ENCODE data around the gene CDKL5. TPM values are rescaled to one million over a fixed set of nuclear protein-coding genes. Genes with fewer than 3 reads are reported as not detected.

CDKL5 gene
- total and polyA plus RNA-seq, 7 experiments from 2014 or later, result 1.2 to 7.0 (median 4.3) TPM

GRCh38 chrX:18406531-18407266, 18.7 kb upstream of the CDKL5 start:
- no peak overlapping the region for H3K27ac ChIP-seq (ENCODE audit: low read depth, low read length)
- no peaks in the 10 kb centered on the region for H3K9me3 ChIP-seq (ENCODE audit: control insufficient read depth in 2 of 3, low read length in 3 of 3)
- Mint-ChIP-seq H3K4me3 (no peak overlapping the region), H3K9me3 (no peaks in the 10 kb centered on the region), H3K27ac (no peak overlapping the region), H3K4me1 (no peaks in the 10 kb centered on the region), H3K27me3 (no peaks in the 10 kb centered on the region), H3K36me3 (no peaks in the 10 kb centered on the region)
- intact Hi-C loops (cut with micrococcal nuclease), result no loop called here
- H3K4me1 ChIP-seq (ENCODE audit: control insufficient read depth in 2 of 2, insufficient read depth in 2 of 2, low read length in 2 of 2), result no peaks in the 10 kb centered on the region
- CTCF ChIA-PET, result no interaction called here
- POLR2A ChIA-PET, result no interaction called here
- no peak overlapping the region for H3K4me3 ChIP-seq (ENCODE audit: low read length)
- DNase-seq, result no peak
- H3K36me3 ChIP-seq (ENCODE audit: control insufficient read depth in 2 of 3, insufficient read depth in 3 of 3, low read length in 3 of 3), result no peaks in the 10 kb centered on the region
- H3K27me3 ChIP-seq (ENCODE audit: control insufficient read depth in 2 of 2, insufficient read depth in 2 of 2, low read length in 2 of 2), result no peaks in the 10 kb centered on the region
- no peak for ATAC-seq

GRCh38 chrX:18410038-18410437, 15.4 kb upstream of the CDKL5 start:
- Mint-ChIP-seq H3K27ac (no peak overlapping the region), H3K27me3 (no peaks in the 10 kb centered on the region), H3K4me3 (no peak overlapping the region), H3K36me3 (no peaks in the 10 kb centered on the region), H3K4me1 (no peaks in the 10 kb centered on the region), H3K9me3 (no peaks in the 10 kb centered on the region)
- CTCF ChIA-PET, result interaction anchor here (0.7 to 1.1 kb wide), 2 partner anchors 11 to 939 kb away, joined by 3 to 4 read pairs; no protein-coding TSS in a partner anchor
- DNase-seq (peak in 1 of 9 donors; percentile 7), ATAC-seq (no peak)
- intact Hi-C loops (cut with micrococcal nuclease), result no loop called here
- Histone ChIP-seq H3K27me3 (ENCODE audit: control insufficient read depth in 2 of 2, insufficient read depth in 2 of 2, low read length in 2 of 2) (no peaks in the 10 kb centered on the region), H3K9me3 (ENCODE audit: control insufficient read depth in 2 of 3, low read length in 3 of 3) (no peaks in the 10 kb centered on the region), H3K27ac (ENCODE audit: low read depth, low read length) (no peak overlapping the region), H3K4me1 (ENCODE audit: control insufficient read depth in 2 of 2, insufficient read depth in 2 of 2, low read length in 2 of 2) (no peaks in the 10 kb centered on the region), H3K36me3 (ENCODE audit: control insufficient read depth in 2 of 3, insufficient read depth in 3 of 3, low read length in 3 of 3) (no peaks in the 10 kb centered on the region), H3K4me3 (ENCODE audit: low read length) (no peak overlapping the region)
- POLR2A ChIA-PET, result no interaction called here

- Mint-ChIP-seq H3K36me3 (no peaks in the 10 kb centered on the region), H3K4me1 (no peaks in the 10 kb centered on the region), H3K4me3 (no peak overlapping the region), H3K27me3 (no peaks in the 10 kb centered on the region), H3K9me3 (no peaks in the 10 kb centered on the region), H3K27ac (no peak overlapping the region)
- Histone ChIP-seq H3K27ac (ENCODE audit: low read depth, low read length) (no peak overlapping the region), H3K36me3 (ENCODE audit: control insufficient read depth in 2 of 3, insufficient read depth in 3 of 3, low read length in 3 of 3) (no peaks in the 10 kb centered on the region), H3K4me1 (ENCODE audit: control insufficient read depth in 2 of 2, insufficient read depth in 2 of 2, low read length in 2 of 2) (no peaks in the 10 kb centered on the region), H3K27me3 (ENCODE audit: control insufficient read depth in 2 of 2, insufficient read depth in 2 of 2, low read length in 2 of 2) (no peaks in the 10 kb centered on the region), H3K4me3 (ENCODE audit: low read length) (no peak overlapping the region), H3K9me3 (ENCODE audit: control insufficient read depth in 2 of 3, low read length in 3 of 3) (no peaks in the 10 kb centered on the region)
- intact Hi-C loops (cut with micrococcal nuclease), result no loop called here
- ChIA-PET CTCF (no interaction called here), POLR2A (no interaction called here)
- no peak for DNase-seq
- no peak for ATAC-seq
Observed at GRCh38 chrX:18415386-18415785, 10.0 kb upstream of the CDKL5 start.

- no peak for ATAC-seq
- ChIA-PET POLR2A (no interaction called here), CTCF (no interaction called here)
- no peak overlapping the region for H3K4me3 Mint-ChIP-seq
- peaks cover 0 to 4% (median 0%) of the 10 kb centered on the region in 3 experiments for H3K36me3 ChIP-seq (ENCODE audit: control insufficient read depth in 2 of 3, insufficient read depth in 3 of 3, low read length in 3 of 3)
- no peak overlapping the region for H3K4me3 ChIP-seq (ENCODE audit: low read length)
- no peak for DNase-seq
- intact Hi-C loops (cut with micrococcal nuclease), result loop anchor here in 1 of 2 donors (10.0 kb wide), 2 partner anchors 1262 to 1558 kb away; no protein-coding TSS in a partner anchor
- no peaks in the 10 kb centered on the region for H3K27me3 ChIP-seq (ENCODE audit: control insufficient read depth in 2 of 2, insufficient read depth in 2 of 2, low read length in 2 of 2)
- peaks cover 5 to 19% (median 13%) of the 10 kb centered on the region in 7 donors for H3K4me1 Mint-ChIP-seq
- H3K27ac ChIP-seq (ENCODE audit: low read depth, low read length), result no peak overlapping the region
- peaks cover 0 to 5% of the 10 kb centered on the region in 2 donors for H3K4me1 ChIP-seq (ENCODE audit: control insufficient read depth in 2 of 2, insufficient read depth in 2 of 2, low read length in 2 of 2)
- H3K9me3 Mint-ChIP-seq, result no peaks in the 10 kb centered on the region
- H3K9me3 ChIP-seq (ENCODE audit: control insufficient read depth in 2 of 3, low read length in 3 of 3), result no peaks in the 10 kb centered on the region
- peaks cover 0 to 18% (median 0%) of the 10 kb centered on the region in 5 donors for H3K27me3 Mint-ChIP-seq
- H3K36me3 Mint-ChIP-seq, result no peaks in the 10 kb centered on the region
- H3K27ac Mint-ChIP-seq, result no peak overlapping the region
Observed at GRCh38 chrX:18422325-18422724, 3.1 kb upstream of the CDKL5 start.

- H3K36me3 ChIP-seq (ENCODE audit: control insufficient read depth in 2 of 3, insufficient read depth in 3 of 3, low read length in 3 of 3), result peaks cover 0 to 4% (median 0%) of the 10 kb centered on the region in 3 experiments
- ChIA-PET CTCF (interaction anchor here (0.5 kb wide), 1 partner anchor 700 kb away, joined by 3 read pairs; no protein-coding TSS in a partner anchor), POLR2A (no interaction called here)
- Mint-ChIP-seq H3K9me3 (no peaks in the 10 kb centered on the region), H3K27me3 (peaks cover 0 to 21% (median 0%) of the 10 kb centered on the region in 5 donors), H3K27ac (no peak overlapping the region), H3K36me3 (no peaks in the 10 kb centered on the region), H3K4me3 (no peak overlapping the region), H3K4me1 (peaks cover 5 to 20% (median 13%) of the 10 kb centered on the region in 7 donors)
- no peaks in the 10 kb centered on the region for H3K9me3 ChIP-seq (ENCODE audit: control insufficient read depth in 2 of 3, low read length in 3 of 3)
- intact Hi-C loops (cut with micrococcal nuclease), result loop anchor here in 1 of 2 donors (10.0 kb wide), 2 partner anchors 1262 to 1558 kb away; no protein-coding TSS in a partner anchor
- H3K27me3 ChIP-seq (ENCODE audit: control insufficient read depth in 2 of 2, insufficient read depth in 2 of 2, low read length in 2 of 2), result no peaks in the 10 kb centered on the region
- DNase-seq (no peak), ATAC-seq (no peak)
- no peak overlapping the region for H3K4me3 ChIP-seq (ENCODE audit: low read length)
- H3K27ac ChIP-seq (ENCODE audit: low read depth, low read length), result no peak overlapping the region
- peaks cover 0 to 5% of the 10 kb centered on the region in 2 donors for H3K4me1 ChIP-seq (ENCODE audit: control insufficient read depth in 2 of 2, insufficient read depth in 2 of 2, low read length in 2 of 2)
Observed at GRCh38 chrX:18422886-18423285, 2.5 kb upstream of the CDKL5 start.

GRCh38 chrX:18424482-18425198, 768 bp upstream of the CDKL5 start:
- intact Hi-C loops (cut with micrococcal nuclease), result loop anchor here (1.0 to 10.0 kb wide), 19 partner anchors 34 to 1840 kb away; partner anchors contain the start of genes PHKA2 (in 2 of the 2), SCML1 (in 2 of the 2), SCML2 (in 2 of the 2) and BCLAF3 (in 1 of the 2)
- Histone ChIP-seq H3K27me3 (ENCODE audit: control insufficient read depth in 2 of 2, insufficient read depth in 2 of 2, low read length in 2 of 2) (no peaks in the 10 kb centered on the region), H3K9me3 (ENCODE audit: control insufficient read depth in 2 of 3, low read length in 3 of 3) (no peaks in the 10 kb centered on the region), H3K36me3 (ENCODE audit: control insufficient read depth in 2 of 3, insufficient read depth in 3 of 3, low read length in 3 of 3) (peaks cover 0 to 4% (median 0%) of the 10 kb centered on the region in 3 experiments), H3K27ac (ENCODE audit: low read depth, low read length) (peak overlapping the region; percentile 61), H3K4me1 (ENCODE audit: control insufficient read depth in 2 of 2, insufficient read depth in 2 of 2, low read length in 2 of 2) (peaks cover 0 to 5% of the 10 kb centered on the region in 2 donors), H3K4me3 (ENCODE audit: low read length) (peak overlapping the region; percentile 77)
- POLR2A ChIA-PET, result interaction anchor here (0.8 to 1.0 kb wide), 3 partner anchors 70 to 462 kb away, joined by 3 read pairs; partner anchors contain the start of gene SCML2
- H3K4me1 Mint-ChIP-seq, result peaks cover 5 to 25% (median 13%) of the 10 kb centered on the region in 7 donors
- peak overlapping the region; percentile 79 to 95 (median 89) for H3K4me3 Mint-ChIP-seq
- no peak for ATAC-seq
- H3K9me3 Mint-ChIP-seq, result no peaks in the 10 kb centered on the region
- H3K27me3 Mint-ChIP-seq, result peaks cover 0 to 25% (median 0%) of the 10 kb centered on the region in 5 donors
- H3K36me3 Mint-ChIP-seq, result no peaks in the 10 kb centered on the region
- CTCF ChIA-PET, result interaction anchor here (0.5 kb wide), 1 partner anchor 885 kb away, joined by 3 read pairs; no protein-coding TSS in a partner anchor
- peak overlapping the region; percentile 69 to 92 (median 90) for H3K27ac Mint-ChIP-seq
- DNase-seq, result peak in 7 of 9 donors; percentile 4 to 26 (median 15)
